Naive thymus-derived CD8-positive, alpha-beta T cell (primary cell): ENCODE data around the gene CHST12. TPM values are rescaled to one million over a fixed set of nuclear protein-coding genes. Genes with fewer than 3 reads are reported as not detected.
"Not testable (repeated sequence)": the region's sequence is repeated elsewhere in the genome, so short reads cannot be mapped to it uniquely, and the experiment has no call there.

ENCODE experiments used
- ATAC-seq, 2 donors: fragments of 150-1000 bp; cut with Tn5 transposase in 1 of 2; sonication (Bioruptor Pico), chemical (Tn5 transposase) in 1 of 2; 1 replicate in 1 of 2; 2 replicates in 1 of 2; pipeline ENCODE4 v1.10.0; 2021; ENCODE audit warnings: mild to moderate bottlenecking in 2 of 2, moderate library complexity in 2 of 2
- POLR2A ChIA-PET: fragments of 350-600 bp; sonication (Branson Sonifier 250); formaldehyde crosslinking; loops from one replicate; lab custom pipeline; 2021; ENCODE audit warnings: antibody characterized with exemption; lab: Charles Lee
- DNase-seq, 10 donors: peaks; one replicate each; pipeline versions ENCODE4 v3.0.0 to v3.0.0-alpha.2; 2020 to 2022
- H3K27ac Mint-ChIP-seq, 10 donors: one replicate each; pipeline ENCODE4 v1.8.0; 2020 to 2022; ENCODE audit warnings: mild to moderate bottlenecking in 10 of 10, mixed read lengths in 10 of 10, moderate library complexity in 4 of 10, inconsistent platforms in 1 of 10
- H3K27me3 Mint-ChIP-seq, 5 donors: one replicate each; pipeline ENCODE4 v1.8.0; 2021 to 2022; ENCODE audit warnings: mixed read lengths in 5 of 5
- H3K36me3 Mint-ChIP-seq, 3 donors: one replicate each; pipeline ENCODE4 v1.8.0; 2020 to 2022; ENCODE audit warnings: mixed read lengths in 3 of 3, mild to moderate bottlenecking in 2 of 3, inconsistent platforms in 1 of 3
- H3K4me1 Mint-ChIP-seq, 4 donors: one replicate each; pipeline ENCODE4 v1.8.0; 2021 to 2022; ENCODE audit warnings: mixed read lengths in 4 of 4
- H3K4me3 Mint-ChIP-seq, 10 donors: one replicate each; pipeline ENCODE4 v1.8.0; 2020 to 2022; ENCODE audit warnings: mild to moderate bottlenecking in 10 of 10, mixed read lengths in 10 of 10, moderate library complexity in 6 of 10, inconsistent platforms in 1 of 10
- H3K9me3 Mint-ChIP-seq, 9 donors: one replicate each; pipeline ENCODE4 v1.8.0; 2020 to 2022; ENCODE audit warnings: mixed read lengths in 9 of 9, mild to moderate bottlenecking in 3 of 9, inconsistent platforms in 1 of 9, moderate library complexity in 1 of 9
- polyA plus RNA-seq, 3 donors: library from polyadenylated mRNA; unstranded; fragments of 300-500 nt; fragmentation: Illumina TruSeq; gene quantifications; one replicate each; pipeline ENCODE4 v1.2.3, GENCODE V29; 2021
- total RNA-seq, 8 experiments: library from RNA in 2 of 8; stranded (reverse) in 2 of 8; gene quantifications; one replicate each; pipeline ENCODE4 v1.2.3 and lab custom pipeline; 2021 to 2026

Gene CHST12
- total and polyA plus RNA-seq, 5 experiments from 2014 or later: 8.9 to 21.7 (median 19.2) TPM

GRCh38 chr7:2459674-2460073 lies 56.3 kb downstream of the CHST12 start:
- H3K9me3 Mint-ChIP-seq: peaks cover 0 to 7% (median 0%) of the 10 kb centered on the region in 9 donors
- peaks cover 0 to 17% (median 5%) of the 10 kb centered on the region in 4 donors for H3K4me1 Mint-ChIP-seq
- ATAC-seq: no peak
- H3K36me3 Mint-ChIP-seq: no peaks in the 10 kb centered on the region
- POLR2A ChIA-PET: no interaction called here
- H3K27me3 Mint-ChIP-seq: no peaks in the 10 kb centered on the region
- H3K27ac Mint-ChIP-seq: no peak overlapping the region
- H3K4me3 Mint-ChIP-seq: peak overlapping the region in 1 of 10 donors; percentile 15
- no peak for DNase-seq

GRCh38 chr7:2460188-2460587 lies 56.8 kb downstream of the CHST12 start:
- no peak overlapping the region for H3K4me3 Mint-ChIP-seq
- peaks cover 0 to 7% (median 0%) of the 10 kb centered on the region in 9 donors for H3K9me3 Mint-ChIP-seq
- no peaks in the 10 kb centered on the region for H3K36me3 Mint-ChIP-seq
- DNase-seq: no peak
- peaks cover 0 to 17% (median 5%) of the 10 kb centered on the region in 4 donors for H3K4me1 Mint-ChIP-seq
- ATAC-seq: no peak
- H3K27me3 Mint-ChIP-seq: no peaks in the 10 kb centered on the region
- no peak overlapping the region for H3K27ac Mint-ChIP-seq
- POLR2A ChIA-PET: interaction anchor here (1.4 kb wide), 1 partner anchor 8 kb away, joined by 4 read pairs; no protein-coding TSS in a partner anchor

GRCh38 chr7:2460641-2461040 lies 57.2 kb downstream of the CHST12 start:
- Mint-ChIP-seq H3K27me3 (no peaks in the 10 kb centered on the region), H3K4me3 (no peak overlapping the region), H3K27ac (no peak overlapping the region), H3K9me3 (peaks cover 0 to 4% (median 0%) of the 10 kb centered on the region in 9 donors), H3K36me3 (no peaks in the 10 kb centered on the region), H3K4me1 (peaks cover 0 to 17% (median 5%) of the 10 kb centered on the region in 4 donors)
- POLR2A ChIA-PET: interaction anchor here (1.4 kb wide), 1 partner anchor 9 kb away, joined by 4 read pairs; no protein-coding TSS in a partner anchor
- DNase-seq (no peak), ATAC-seq (no peak)

GRCh38 chr7:2461268-2462026 lies 58.0 kb downstream of the CHST12 start:
- no peak overlapping the region for H3K27ac Mint-ChIP-seq
- no peaks in the 10 kb centered on the region for H3K36me3 Mint-ChIP-seq
- no peak overlapping the region for H3K4me3 Mint-ChIP-seq
- H3K4me1 Mint-ChIP-seq: peaks cover 0 to 15% (median 5%) of the 10 kb centered on the region in 4 donors
- POLR2A ChIA-PET: interaction anchor here (1.4 kb wide), 1 partner anchor 10 kb away, joined by 4 read pairs; no protein-coding TSS in a partner anchor
- H3K9me3 Mint-ChIP-seq: no peaks in the 10 kb centered on the region
- DNase-seq: no peak
- ATAC-seq: no peak
- no peaks in the 10 kb centered on the region for H3K27me3 Mint-ChIP-seq

- ATAC-seq (no peak), DNase-seq (no peak)
- Mint-ChIP-seq H3K27ac (peak overlapping the region in 1 of 10 donors; percentile 19), H3K27me3 (no peaks in the 10 kb centered on the region), H3K4me1 (peaks cover 0 to 10% (median 3%) of the 10 kb centered on the region in 4 donors), H3K4me3 (no peak overlapping the region), H3K9me3 (no peaks in the 10 kb centered on the region), H3K36me3 (no peaks in the 10 kb centered on the region)
- POLR2A ChIA-PET: no interaction called here
Observed at GRCh38 chr7:2462731-2463130, 59.3 kb downstream of the CHST12 start.

GRCh38 chr7:2465928-2466327 lies 62.5 kb downstream of the CHST12 start:
- Mint-ChIP-seq H3K9me3 (no peaks in the 10 kb centered on the region), H3K27me3 (peaks cover 2 to 10% (median 7%) of the 10 kb centered on the region in 5 donors), H3K4me3 (no peak overlapping the region), H3K4me1 (peaks cover 2 to 8% (median 5%) of the 10 kb centered on the region in 4 donors), H3K36me3 (no peaks in the 10 kb centered on the region), H3K27ac (no peak overlapping the region)
- POLR2A ChIA-PET: no interaction called here
- ATAC-seq (no peak), DNase-seq (no peak)

- POLR2A ChIA-PET: no interaction called here
- no peak for DNase-seq
- Mint-ChIP-seq H3K4me3 (no peak overlapping the region), H3K4me1 (peaks cover 2 to 8% (median 5%) of the 10 kb centered on the region in 4 donors), H3K36me3 (no peaks in the 10 kb centered on the region), H3K27ac (no peak overlapping the region), H3K9me3 (no peaks in the 10 kb centered on the region), H3K27me3 (peaks cover 2 to 10% (median 7%) of the 10 kb centered on the region in 5 donors)
- ATAC-seq: no peak
Observed at GRCh38 chr7:2466675-2467074, 63.3 kb downstream of the CHST12 start.

- POLR2A ChIA-PET: no interaction called here
- H3K4me1 Mint-ChIP-seq: peaks cover 2 to 8% (median 5%) of the 10 kb centered on the region in 4 donors
- no peaks in the 10 kb centered on the region for H3K9me3 Mint-ChIP-seq
- DNase-seq: no peak
- H3K36me3 Mint-ChIP-seq: no peaks in the 10 kb centered on the region
- peaks cover 2 to 10% (median 7%) of the 10 kb centered on the region in 5 donors for H3K27me3 Mint-ChIP-seq
- no peak overlapping the region for H3K4me3 Mint-ChIP-seq
- H3K27ac Mint-ChIP-seq: no peak overlapping the region
- no peak for ATAC-seq
Observed at GRCh38 chr7:2468227-2468626, 64.8 kb downstream of the CHST12 start.

GRCh38 chr7:2469460-2470203 lies 66.2 kb downstream of the CHST12 start:
- H3K27me3 Mint-ChIP-seq: peaks cover 2 to 10% (median 7%) of the 10 kb centered on the region in 5 donors
- not testable (repeated sequence) for H3K9me3 Mint-ChIP-seq, H3K4me1 Mint-ChIP-seq, ATAC-seq, H3K4me3 Mint-ChIP-seq, H3K36me3 Mint-ChIP-seq, DNase-seq
- POLR2A ChIA-PET: interaction anchor here (0.9 kb wide), 1 partner anchor 41 kb away, joined by 3 read pairs; no protein-coding TSS in a partner anchor
- H3K27ac Mint-ChIP-seq: peak overlapping the region in 3 of 10 donors; percentile 38 to 67 (median 45)

GRCh38 chr7:2470204-2471021 lies 67.0 kb downstream of the CHST12 start:
- peaks cover 2 to 8% (median 5%) of the 10 kb centered on the region in 4 donors for H3K4me1 Mint-ChIP-seq
- no peaks in the 10 kb centered on the region for H3K9me3 Mint-ChIP-seq
- H3K27me3 Mint-ChIP-seq: peaks cover 2 to 10% (median 7%) of the 10 kb centered on the region in 5 donors
- no peaks in the 10 kb centered on the region for H3K36me3 Mint-ChIP-seq
- no peak for DNase-seq
- H3K4me3 Mint-ChIP-seq: no peak overlapping the region
- peak overlapping the region in 1 of 10 donors; percentile 66 for H3K27ac Mint-ChIP-seq
- POLR2A ChIA-PET: interaction anchor here (0.7 to 1.2 kb wide), 3 partner anchors 10 to 145 kb away, joined by 3 to 4 read pairs (median 4); no protein-coding TSS in a partner anchor
- ATAC-seq: no peak

GRCh38 chr7:2471022-2471329 lies 67.6 kb downstream of the CHST12 start:
- POLR2A ChIA-PET: interaction anchor here (0.7 to 1.2 kb wide), 4 partner anchors 9 to 144 kb away, joined by 3 to 4 read pairs (median 4); no protein-coding TSS in a partner anchor
- no peak overlapping the region for H3K4me3 Mint-ChIP-seq
- no peaks in the 10 kb centered on the region for H3K9me3 Mint-ChIP-seq
- peaks cover 2 to 10% (median 7%) of the 10 kb centered on the region in 5 donors for H3K27me3 Mint-ChIP-seq
- H3K4me1 Mint-ChIP-seq: peaks cover 2 to 8% (median 5%) of the 10 kb centered on the region in 4 donors
- no peak for ATAC-seq
- H3K27ac Mint-ChIP-seq: no peak overlapping the region
- H3K36me3 Mint-ChIP-seq: no peaks in the 10 kb centered on the region
- no peak for DNase-seq

- ATAC-seq: no peak
- H3K9me3 Mint-ChIP-seq: no peaks in the 10 kb centered on the region
- H3K4me3 Mint-ChIP-seq: no peak overlapping the region
- H3K27me3 Mint-ChIP-seq: peaks cover 2 to 10% (median 7%) of the 10 kb centered on the region in 5 donors
- H3K4me1 Mint-ChIP-seq: peaks cover 2 to 8% (median 5%) of the 10 kb centered on the region in 4 donors
- no peaks in the 10 kb centered on the region for H3K36me3 Mint-ChIP-seq
- H3K27ac Mint-ChIP-seq: no peak overlapping the region
- no peak for DNase-seq
- POLR2A ChIA-PET: interaction anchor here (0.7 to 1.2 kb wide), 3 partner anchors 9 to 84 kb away, joined by 3 to 4 read pairs (median 3); no protein-coding TSS in a partner anchor
Observed at GRCh38 chr7:2471396-2471795, 68.0 kb downstream of the CHST12 start.
